Gastrocnemius medialis (tissue), 4 donors: Measurements from ENCODE around the gene CD300LG.

Experiments
- POLR2A ChIP-seq, 2 donors: fragments of 450-650 bp; IDR thresholded peaks; one replicate each; pipeline ENCODE4 v1.6.1; 2017; ENCODE audit warnings: antibody characterized with exemption in 2 of 2, mild to moderate bottlenecking in 2 of 2, moderate library complexity in 2 of 2
- TF ChIP-seq, protein P1 (sequence below), 5 experiments: fragments of 450-650 bp in 3 of 5; fragments of 200-600 bp in 2 of 5; sonication (generic) in 2 of 5; IDR thresholded peaks in 4 of 5; conservative IDR thresholded peaks in 1 of 5; 1 replicate in 4 of 5; 2 replicates in 1 of 5; pipeline ENCODE4 v1.5.1; 2016 to 2019; ENCODE audit warnings: antibody characterized with exemption in 5 of 5, mild to moderate bottlenecking in 3 of 5, moderate library complexity in 3 of 5

DNA sequence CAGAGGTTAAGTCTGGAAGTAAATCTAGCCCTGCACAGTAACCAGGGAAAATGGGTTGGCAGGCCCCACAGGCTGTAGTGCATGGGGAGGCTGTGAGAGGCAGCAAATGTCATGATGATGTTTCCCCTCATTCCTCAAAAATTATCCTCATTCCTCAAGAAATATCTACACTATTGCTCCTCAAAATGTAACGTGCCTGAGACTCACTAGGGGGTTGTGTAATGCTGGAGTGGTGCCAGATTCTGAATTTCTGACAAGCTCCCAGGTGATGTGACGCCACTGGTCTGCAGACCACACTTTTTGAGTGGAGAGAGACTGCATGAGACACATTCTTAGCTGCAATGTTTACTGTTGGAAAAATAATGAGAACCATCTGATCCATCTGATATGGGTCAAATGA is 12.9 kb upstream of the CD300LG start:
- TF ChIP-seq, protein P1, sequence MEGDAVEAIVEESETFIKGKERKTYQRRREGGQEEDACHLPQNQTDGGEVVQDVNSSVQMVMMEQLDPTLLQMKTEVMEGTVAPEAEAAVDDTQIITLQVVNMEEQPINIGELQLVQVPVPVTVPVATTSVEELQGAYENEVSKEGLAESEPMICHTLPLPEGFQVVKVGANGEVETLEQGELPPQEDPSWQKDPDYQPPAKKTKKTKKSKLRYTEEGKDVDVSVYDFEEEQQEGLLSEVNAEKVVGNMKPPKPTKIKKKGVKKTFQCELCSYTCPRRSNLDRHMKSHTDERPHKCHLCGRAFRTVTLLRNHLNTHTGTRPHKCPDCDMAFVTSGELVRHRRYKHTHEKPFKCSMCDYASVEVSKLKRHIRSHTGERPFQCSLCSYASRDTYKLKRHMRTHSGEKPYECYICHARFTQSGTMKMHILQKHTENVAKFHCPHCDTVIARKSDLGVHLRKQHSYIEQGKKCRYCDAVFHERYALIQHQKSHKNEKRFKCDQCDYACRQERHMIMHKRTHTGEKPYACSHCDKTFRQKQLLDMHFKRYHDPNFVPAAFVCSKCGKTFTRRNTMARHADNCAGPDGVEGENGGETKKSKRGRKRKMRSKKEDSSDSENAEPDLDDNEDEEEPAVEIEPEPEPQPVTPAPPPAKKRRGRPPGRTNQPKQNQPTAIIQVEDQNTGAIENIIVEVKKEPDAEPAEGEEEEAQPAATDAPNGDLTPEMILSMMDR (IDR thresholded peaks at IDR 0.05 in 4 of 5, conservative IDR thresholded peaks at IDR 0.05 in 1 of 5) = no peak
- TF ChIP-seq POLR2A (IDR thresholded peaks at IDR 0.05) = no peak
